Keratinocyte (primary cell): ENCODE measurements around the gene HS3ST3B1. TPM values are rescaled to one million over a fixed set of nuclear protein-coding genes. Genes with fewer than 3 reads are reported as not detected.
A peak's percentile ranks its signal among the peaks of the same experiment; 100 is the strongest.

ENCODE experiments used
- DNase-seq: peaks from one replicate; pipeline ENCODE4 v3.0.0-alpha.2; 2011; ENCODE audit warnings: low read depth, missing footprints, low spot score
- FAIRE-seq: peaks from 2 replicates; lab custom pipeline; 2011; peaks lifted over from hg19 to GRCh38; lab: Jason Lieb, UNC
- H2AFZ ChIP-seq: 2 replicates; pipeline ENCODE4 v1.6.0; 2012; ENCODE audit warnings: low read length, control low read depth, inconsistent platforms; ENCODE audit not compliant: control insufficient read depth
- H3K27ac ChIP-seq: 2 replicates; pipeline ENCODE4 v1.5.1; 2011; ENCODE audit warnings: low read length; ENCODE audit not compliant: control insufficient read depth, insufficient read depth
- H3K27me3 ChIP-seq: 3 replicates; pipeline ENCODE4 v1.6.0; 2011; ENCODE audit warnings: low read length; ENCODE audit not compliant: control insufficient read depth, insufficient read depth; ENCODE audit errors: extremely low read depth
- H3K36me3 ChIP-seq, 2 experiments: 2 replicates in 1 of 2; 3 replicates in 1 of 2; pipeline ENCODE4 v1.5.1; 2011; ENCODE audit warnings: low read length in 2 of 2, mild to moderate bottlenecking in 1 of 2; ENCODE audit not compliant: control insufficient read depth in 2 of 2, insufficient read depth in 2 of 2; ENCODE audit errors: extremely low read depth in 1 of 2
- H3K4me1 ChIP-seq: 3 replicates; pipeline ENCODE4 v1.5.1; 2011; ENCODE audit warnings: low read length; ENCODE audit not compliant: control insufficient read depth, insufficient read depth; ENCODE audit errors: extremely low read depth
- H3K4me2 ChIP-seq: 3 replicates; pipeline ENCODE4 v1.6.0; 2011; ENCODE audit warnings: low read depth, low read length; ENCODE audit not compliant: control insufficient read depth, insufficient read depth; ENCODE audit errors: extremely low read depth
- H3K4me3 ChIP-seq, 3 experiments: fragments of 200-600 bp in 1 of 3; sonication (generic) in 1 of 3; 2 replicates in 2 of 3; 3 replicates in 1 of 3; pipeline ENCODE4 v1.5.1; 2011 to 2016; ENCODE audit warnings: low read length in 3 of 3, mild to moderate bottlenecking in 3 of 3, control low read depth in 2 of 3, inconsistent platforms in 1 of 3, low read depth in 1 of 3, mixed read lengths in 1 of 3, mixed run types in 1 of 3, moderate library complexity in 1 of 3; ENCODE audit not compliant: control insufficient read depth in 2 of 3, insufficient read depth in 2 of 3; ENCODE audit errors: extremely low read depth in 1 of 3
- H3K79me2 ChIP-seq: 2 replicates; pipeline ENCODE4 v1.6.0; 2012; ENCODE audit warnings: low read length; ENCODE audit not compliant: control insufficient read depth, insufficient read depth
- H3K9ac ChIP-seq: 3 replicates; pipeline ENCODE4 v1.6.0; 2011; ENCODE audit warnings: low read length; ENCODE audit not compliant: control insufficient read depth, insufficient read depth; ENCODE audit errors: extremely low read depth
- H3K9me1 ChIP-seq: 3 replicates; pipeline ENCODE4 v1.6.0; 2011; ENCODE audit warnings: low read length; ENCODE audit not compliant: control insufficient read depth, insufficient read depth; ENCODE audit errors: extremely low read depth
- H3K9me3 ChIP-seq: 2 replicates; pipeline ENCODE4 v1.5.1; 2012; ENCODE audit warnings: low read depth, low read length; ENCODE audit not compliant: control insufficient read depth
- H4K20me1 ChIP-seq: 3 replicates; pipeline ENCODE4 v1.6.0; 2011; ENCODE audit warnings: low read length; ENCODE audit not compliant: control insufficient read depth, insufficient read depth; ENCODE audit errors: extremely low read depth
- EZH2 ChIP-seq: IDR thresholded peaks from one replicate; pipeline ENCODE4 v1.6.1; 2012; ENCODE audit warnings: inconsistent platforms, mild to moderate bottlenecking, low read length, moderate library complexity
- dilution Hi-C: fragments of 300-500 bp; cut with MboI; formaldehyde crosslinking; loops from one replicate; pipeline ENCODE4 v1.7.0; 2020; ENCODE audit warnings: low sequenced_read_pairs; ENCODE audit not compliant: extremely low pct_ligation_motif_present
- polyA plus RNA-seq, 5 experiments: library from polyadenylated mRNA; depleted of rRNA in 3 of 5; stranded (reverse) in 3 of 5; stranded (forward) in 1 of 5; unstranded in 1 of 5; fragments of >200 nt; gene quantifications; 1 replicate in 1 of 5; 2 replicates in 3 of 5; 3 replicates in 1 of 5; pipeline versions ENCODE4 v1.2.1 to v1.2.3, GENCODE V29; 2011 to 2012; ENCODE audit warnings: missing spikeins in 2 of 5, low read depth in 1 of 5, low replicate concordance in 1 of 5
- TF ChIP-seq, protein P1 (sequence below), 3 experiments: IDR thresholded peaks in 1 of 3; conservative IDR thresholded peaks in 1 of 3; optimal IDR thresholded peaks in 1 of 3; 2 replicates in 2 of 3; 3 replicates in 1 of 3; pipeline versions ENCODE3 to v1.5.1; 2011; ENCODE audit warnings: low read length in 3 of 3, mild to moderate bottlenecking in 3 of 3, moderate library complexity in 2 of 3, control low read depth in 1 of 3, inconsistent platforms in 1 of 3; ENCODE audit not compliant: insufficient read depth in 2 of 3; ENCODE audit errors: extremely low read depth in 1 of 3

HS3ST3B1 gene
- polyA plus RNA-seq, 1 donor (not counting 4 experiments of a cell fraction or from before 2014, with no cell fraction given): 3.9 TPM

DNA sequence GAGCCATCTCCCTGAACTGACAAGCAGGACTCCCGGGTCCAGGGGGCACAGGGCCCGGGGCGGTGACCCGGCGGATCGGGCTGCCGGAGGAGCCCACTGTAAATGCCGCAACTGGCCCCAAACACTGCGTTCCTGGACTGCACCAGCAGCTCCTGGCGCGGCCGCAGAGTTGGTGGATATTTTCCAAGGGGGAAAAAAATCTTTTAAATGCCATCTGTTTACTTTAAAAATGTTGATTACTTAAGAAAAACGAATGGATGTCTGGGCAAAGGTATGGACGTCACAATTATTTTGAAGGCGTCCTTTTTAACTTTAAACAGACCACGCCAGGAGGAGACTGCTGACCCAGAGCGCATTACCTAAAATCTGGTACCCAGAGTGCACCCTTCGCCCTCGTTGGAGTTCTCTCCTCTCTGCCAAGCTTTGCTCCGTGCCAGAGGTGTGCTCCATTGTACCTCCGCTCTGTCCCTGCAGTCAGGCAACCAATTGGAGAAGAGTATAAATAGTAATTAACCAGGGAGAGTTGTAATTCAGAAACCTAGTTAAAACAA is 3.4 kb downstream of the HS3ST3B1 start:
- peak overlapping the region; percentile 61 to 91 (median 75) for H3K4me3 ChIP-seq
- H4K20me1 ChIP-seq: no peaks in the 10 kb centered on the region
- H3K27me3 ChIP-seq: peaks cover 40% of the 10 kb centered on the region
- peaks cover 61% of the 10 kb centered on the region for H3K79me2 ChIP-seq
- H3K9me3 ChIP-seq: no peaks in the 10 kb centered on the region
- peak overlapping the region; percentile 81 for H3K4me2 ChIP-seq
- H3K9ac ChIP-seq: peak overlapping the region; percentile 72
- H3K9me1 ChIP-seq: no peaks in the 10 kb centered on the region
- H2AFZ ChIP-seq: no peak overlapping the region
- DNase-seq: no peak
- peak overlapping the region; percentile 48 for H3K27ac ChIP-seq
- dilution Hi-C loops: no loop called here
- no peaks in the 10 kb centered on the region for H3K36me3 ChIP-seq
- no peak for TF ChIP-seq EZH2
- TF ChIP-seq, protein P1, sequence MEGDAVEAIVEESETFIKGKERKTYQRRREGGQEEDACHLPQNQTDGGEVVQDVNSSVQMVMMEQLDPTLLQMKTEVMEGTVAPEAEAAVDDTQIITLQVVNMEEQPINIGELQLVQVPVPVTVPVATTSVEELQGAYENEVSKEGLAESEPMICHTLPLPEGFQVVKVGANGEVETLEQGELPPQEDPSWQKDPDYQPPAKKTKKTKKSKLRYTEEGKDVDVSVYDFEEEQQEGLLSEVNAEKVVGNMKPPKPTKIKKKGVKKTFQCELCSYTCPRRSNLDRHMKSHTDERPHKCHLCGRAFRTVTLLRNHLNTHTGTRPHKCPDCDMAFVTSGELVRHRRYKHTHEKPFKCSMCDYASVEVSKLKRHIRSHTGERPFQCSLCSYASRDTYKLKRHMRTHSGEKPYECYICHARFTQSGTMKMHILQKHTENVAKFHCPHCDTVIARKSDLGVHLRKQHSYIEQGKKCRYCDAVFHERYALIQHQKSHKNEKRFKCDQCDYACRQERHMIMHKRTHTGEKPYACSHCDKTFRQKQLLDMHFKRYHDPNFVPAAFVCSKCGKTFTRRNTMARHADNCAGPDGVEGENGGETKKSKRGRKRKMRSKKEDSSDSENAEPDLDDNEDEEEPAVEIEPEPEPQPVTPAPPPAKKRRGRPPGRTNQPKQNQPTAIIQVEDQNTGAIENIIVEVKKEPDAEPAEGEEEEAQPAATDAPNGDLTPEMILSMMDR (optimal IDR thresholded peaks at IDR 0.05 in 1 of 3, IDR thresholded peaks at IDR 0.05 in 1 of 3, conservative IDR thresholded peaks at IDR 0.05 in 1 of 3; ENCODE audit: extremely low read depth in 1 of 3, insufficient read depth in 2 of 3, low read length in 3 of 3): no peak
- H3K4me1 ChIP-seq: peaks cover 32% of the 10 kb centered on the region
- FAIRE-seq: no peak

- Histone ChIP-seq H3K4me3 (no peak overlapping the region), H3K27me3 (peaks cover 34% of the 10 kb centered on the region), H3K27ac (no peak overlapping the region), H3K4me1 (peaks cover 32% of the 10 kb centered on the region), H3K36me3 (no peaks in the 10 kb centered on the region), H3K9me1 (no peaks in the 10 kb centered on the region), H2AFZ (no peak overlapping the region), H3K9ac (no peak overlapping the region), H3K9me3 (no peaks in the 10 kb centered on the region), H4K20me1 (no peaks in the 10 kb centered on the region), H3K4me2 (peak overlapping the region; percentile 3), H3K79me2 (peaks cover 62% of the 10 kb centered on the region)
- FAIRE-seq (no peak), DNase-seq (no peak)
- dilution Hi-C loops: no loop called here
- no peak for TF ChIP-seq EZH2
- TF ChIP-seq, protein P1 (optimal IDR thresholded peaks at IDR 0.05 in 1 of 3, IDR thresholded peaks at IDR 0.05 in 1 of 3, conservative IDR thresholded peaks at IDR 0.05 in 1 of 3; ENCODE audit: extremely low read depth in 1 of 3, insufficient read depth in 2 of 3, low read length in 3 of 3): no peak
These were observed 4.1 kb downstream of the HS3ST3B1 start for GRCh38 chr17:14304773-14305517.
